A549 treated with AZD9567 at 1 μM for 4 hours (cell line): ENCODE results near the gene NDUFB7. TPM values are rescaled to one million over a fixed set of nuclear protein-coding genes. Genes with fewer than 3 reads are reported as not detected.

Source experiments
- total RNA-seq: library from RNA; stranded (reverse); fragments of 200-300 nt; extraction: Qiagen RNA extraction; gene quantifications from 5 replicates; pipeline ENCODE4 v1.2.3, GENCODE V29; 2022; ENCODE audit not compliant: insufficient read depth

Gene NDUFB7
- total RNA-seq = 192 to 202 TPM (median 196 TPM) in 5 replicates

GRCh38 chr19:14571695-14572490 is at the start of gene NDUFB7:
TSS of gene NDUFB7 (minus strand) at chr19:14572066. CDS start at chr19:14572000, 66 bp downstream.

DNA sequence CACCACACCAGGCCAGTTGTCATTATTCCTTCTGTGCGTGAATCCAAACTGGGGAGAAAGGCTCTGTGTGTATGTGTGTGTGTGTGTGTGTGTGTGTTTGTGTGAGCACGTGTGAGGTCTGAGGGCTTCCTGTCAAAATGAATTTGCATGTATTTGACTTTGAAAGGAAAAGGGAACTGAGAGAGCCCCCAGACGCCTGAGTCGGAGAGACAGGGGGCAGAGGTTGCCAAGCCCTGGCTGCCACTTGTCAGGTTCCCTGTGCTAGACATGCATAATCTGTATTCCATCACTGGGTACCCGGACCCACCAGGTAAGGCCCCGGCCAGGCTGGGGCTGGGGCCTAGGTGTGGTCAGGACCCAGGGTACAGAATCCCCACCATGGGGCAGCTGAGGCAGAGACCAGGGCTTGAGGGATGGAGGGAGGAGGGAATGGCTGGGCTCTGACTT is 11.1 kb upstream of the NDUFB7 start, which contains the start of gene CLEC17A:
CLEC17A (plus strand) TSS at position 191 of the 447 bp plus-strand sequence; CDS start at position 268, 77 bp downstream.

GRCh38 chr19:14529254-14530004 is 42.4 kb downstream of the NDUFB7 start, which contains the start of gene TECR:
TSS of gene TECR (plus strand) at chr19:14529594. CDS start at chr19:14529697, 103 bp downstream.

GRCh38 chr19:14517840-14518505 is 53.9 kb downstream of the NDUFB7 start, which contains the start of gene DNAJB1:
TSS of gene DNAJB1 (minus strand) at chr19:14518397. CDS start at chr19:14518349, 48 bp downstream.

Other genes with a start within 250 kb of the NDUFB7 start
- gene ADGRE5, start 190.6 kb downstream of the NDUFB7 start, total RNA-seq = 74.5 to 92.9 TPM (median 84.4 TPM) in 5 replicates
- gene DDX39A, start 152.7 kb downstream of the NDUFB7 start, total RNA-seq = 123 to 134 TPM (median 125 TPM) in 5 replicates
- 68.6 to 74.5 TPM (median 68.8 TPM) in 5 replicates for gene PKN1, start 138.8 kb downstream of the NDUFB7 start, total RNA-seq
- 0.07 to 0.14 TPM (median 0.10 TPM) in 4 of 5 replicates, not detected in the other for gene PTGER1, start 96.7 kb downstream of the NDUFB7 start, total RNA-seq
- gene GIPC1, start 75.9 kb downstream of the NDUFB7 start, total RNA-seq = 99.1 to 138 TPM (median 130 TPM) in 5 replicates
- gene DNAJB1, start 53.7 kb downstream of the NDUFB7 start, total RNA-seq = 192 to 225 TPM (median 194 TPM) in 5 replicates
- gene TECR, start 42.5 kb downstream of the NDUFB7 start, total RNA-seq = 134 to 187 TPM (median 185 TPM) in 5 replicates
- 0.06 TPM in 1 of 5 replicates, not detected in the others for gene CLEC17A, start 11.0 kb upstream of the NDUFB7 start, total RNA-seq
- not detected in 5 replicates for gene ADGRE3, start 102.8 kb upstream of the NDUFB7 start, total RNA-seq
- gene ZNF333, start 118.0 kb upstream of the NDUFB7 start, total RNA-seq = 0.77 to 3.7 TPM (median 3.3 TPM) in 5 replicates
- gene ADGRE2, start 206.5 kb upstream of the NDUFB7 start, total RNA-seq = 0.71 to 1.1 TPM (median 0.85 TPM) in 4 of 5 replicates, not detected in the other